HG02870 (cell line): ENCODE data around the gene PSENEN.
A peak's percentile ranks its signal among the peaks of the same experiment; 100 is the strongest.

Experiments
- ATAC-seq: cut with Tn5 transposase; IDR thresholded peaks from one replicate; pipeline ENCODE4 v1.9.1; 2021; ENCODE audit warnings: mild to moderate bottlenecking, moderate library complexity; ENCODE audit not compliant: unreplicated experiment

Gene PSENEN, protein sequence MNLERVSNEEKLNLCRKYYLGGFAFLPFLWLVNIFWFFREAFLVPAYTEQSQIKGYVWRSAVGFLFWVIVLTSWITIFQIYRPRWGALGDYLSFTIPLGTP

DNA sequence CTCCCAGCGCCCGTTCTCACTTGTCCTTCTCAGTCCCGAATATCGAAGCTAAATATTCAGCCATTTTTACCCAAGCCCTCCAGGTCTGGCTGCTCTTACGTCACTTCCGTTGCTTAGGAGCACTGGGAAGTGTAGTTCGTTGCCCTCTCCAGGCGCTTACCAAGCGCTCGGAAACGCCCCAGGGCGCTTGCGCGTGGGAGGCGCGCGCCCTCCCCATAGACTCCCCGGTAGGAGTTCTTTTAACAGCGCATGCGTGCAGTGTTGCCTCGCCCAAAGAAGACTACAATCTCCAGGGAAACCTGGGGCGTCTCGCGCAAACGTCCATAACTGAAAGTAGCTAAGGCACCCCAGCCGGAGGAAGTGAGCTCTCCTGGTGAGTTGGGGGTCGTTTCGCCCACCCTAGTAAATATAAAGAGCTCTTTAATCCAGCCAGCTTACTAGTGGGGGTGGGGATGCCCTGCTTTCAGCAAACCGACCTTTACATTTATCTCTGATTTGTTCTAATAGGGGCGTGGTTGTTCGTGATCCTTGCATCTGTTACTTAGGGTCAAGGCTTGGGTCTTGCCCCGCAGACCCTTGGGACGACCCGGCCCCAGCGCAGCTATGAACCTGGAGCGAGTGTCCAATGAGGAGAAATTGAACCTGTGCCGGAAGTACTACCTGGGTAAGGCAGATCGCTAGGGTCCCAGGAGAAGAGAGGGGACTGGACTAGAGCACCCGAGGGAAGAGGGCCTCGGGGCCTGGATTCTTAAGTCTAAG is at the start of gene PSENEN, which contains the start of gene U2AF1L4:
Gene PSENEN, plus strand, starts transcription at position 324 of the 759 bp plus-strand sequence. Its CDS starts 280 bp downstream, at position 604.
Gene U2AF1L4, minus strand, starts transcription at position 91 of the 759 bp plus-strand sequence. Its CDS starts 27 bp downstream, at position 64.
- peak; percentile 46 for ATAC-seq

DNA sequence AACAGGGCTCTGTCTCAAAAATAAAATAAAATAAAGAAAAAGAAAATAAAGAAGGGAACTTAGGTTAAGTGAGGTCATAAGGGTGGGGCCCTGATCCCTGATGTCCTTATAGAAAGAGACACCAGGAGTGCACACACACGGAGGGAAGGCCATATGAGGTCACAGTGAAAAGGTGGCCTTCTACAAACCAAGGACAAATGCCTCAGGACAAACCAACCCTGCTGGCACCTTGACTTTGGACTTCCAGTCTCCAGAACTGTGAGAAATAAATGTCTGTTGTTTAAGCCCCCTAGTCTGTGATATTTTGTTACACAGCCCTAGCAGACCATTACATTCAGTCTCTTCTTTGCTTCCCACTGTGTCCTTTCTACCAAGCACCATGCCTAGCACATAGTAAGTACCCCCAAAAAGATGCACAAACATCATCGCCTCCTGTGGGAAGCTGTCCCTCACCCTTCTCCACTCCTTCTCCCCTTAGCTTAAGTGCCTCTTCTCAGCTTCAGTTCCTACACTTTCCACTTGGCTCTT is 49.5 kb upstream of the PSENEN start:
- no peak for ATAC-seq

DNA sequence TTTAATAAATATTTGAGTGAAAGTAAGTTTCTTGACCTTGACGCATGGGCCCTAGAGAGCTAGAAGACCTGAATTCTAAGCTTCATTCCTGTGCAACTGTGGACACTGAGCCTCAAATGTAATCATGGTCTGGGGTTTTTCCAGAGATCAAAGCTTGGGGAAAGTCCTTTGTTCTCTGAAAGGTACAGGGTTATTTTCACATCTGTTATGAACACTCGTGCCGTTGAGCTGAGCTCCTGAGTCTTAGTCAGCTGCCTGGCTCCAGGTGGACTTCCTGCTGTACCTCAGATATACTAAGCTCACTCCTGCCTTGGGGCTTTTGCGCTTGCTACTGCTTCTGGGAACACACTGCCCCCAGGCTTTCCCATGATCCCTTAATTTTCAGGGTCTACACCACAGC is 48.6 kb upstream of the PSENEN start:
- ATAC-seq, result no peak

DNA sequence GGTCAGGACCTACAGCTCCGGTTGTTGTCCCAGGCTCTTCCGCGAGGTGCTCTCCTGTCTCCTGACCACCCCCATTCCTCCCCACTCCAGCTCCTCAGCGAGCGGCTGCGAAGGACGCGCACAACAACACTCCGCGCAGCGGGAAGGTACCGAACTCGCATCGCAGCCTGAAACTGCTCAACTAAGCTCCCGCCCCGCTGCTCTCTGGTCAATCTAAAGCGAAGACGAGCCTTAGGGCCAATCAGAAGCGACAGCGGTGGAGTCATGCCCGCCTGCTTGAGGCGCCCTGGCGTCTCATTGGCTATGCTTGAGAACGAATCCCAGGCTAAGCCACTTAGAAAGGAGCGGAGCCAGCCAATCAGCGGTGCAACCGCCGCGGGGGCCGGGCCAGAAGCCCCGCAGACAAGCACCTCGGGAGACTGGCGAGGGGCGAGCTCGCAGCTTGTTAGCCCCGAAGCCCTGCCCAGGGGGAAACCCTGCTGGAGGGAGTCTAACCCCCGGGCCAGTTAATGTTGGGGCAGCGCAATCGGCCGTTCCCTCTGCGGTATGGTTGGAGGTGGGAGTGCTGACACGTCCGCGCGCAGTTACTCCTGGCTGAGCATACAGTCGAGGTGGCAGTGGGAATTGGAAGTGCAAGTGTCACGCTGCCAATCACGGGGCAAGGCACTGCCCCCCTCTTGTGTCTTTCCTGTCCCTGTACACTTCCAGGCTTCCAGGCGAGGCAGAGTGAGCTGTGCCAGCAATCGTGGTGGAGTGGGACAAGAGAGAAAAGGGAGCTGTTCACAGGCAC is 43.0 kb upstream of the PSENEN start:
- peak; percentile 93 for ATAC-seq

DNA sequence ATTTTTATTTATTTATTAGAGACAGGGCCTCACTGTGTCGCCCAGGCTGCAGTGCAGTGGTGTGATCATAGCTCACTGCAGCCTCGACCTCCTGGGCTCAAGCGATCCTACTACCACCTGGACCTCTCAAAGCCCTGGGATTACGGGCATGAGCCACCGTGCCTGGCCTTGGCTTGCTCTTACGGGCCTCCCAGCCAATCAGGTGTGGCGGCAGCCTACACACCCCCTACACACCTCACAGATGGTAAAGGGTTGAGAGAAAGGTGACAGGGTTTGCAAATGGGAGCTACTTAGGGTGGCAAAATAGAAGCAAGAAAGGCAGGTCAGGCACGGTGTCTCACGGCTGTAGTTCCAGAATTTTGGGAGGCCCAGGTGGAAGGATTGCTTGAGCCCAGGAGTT is 42.1 kb upstream of the PSENEN start:
- no peak for ATAC-seq

DNA sequence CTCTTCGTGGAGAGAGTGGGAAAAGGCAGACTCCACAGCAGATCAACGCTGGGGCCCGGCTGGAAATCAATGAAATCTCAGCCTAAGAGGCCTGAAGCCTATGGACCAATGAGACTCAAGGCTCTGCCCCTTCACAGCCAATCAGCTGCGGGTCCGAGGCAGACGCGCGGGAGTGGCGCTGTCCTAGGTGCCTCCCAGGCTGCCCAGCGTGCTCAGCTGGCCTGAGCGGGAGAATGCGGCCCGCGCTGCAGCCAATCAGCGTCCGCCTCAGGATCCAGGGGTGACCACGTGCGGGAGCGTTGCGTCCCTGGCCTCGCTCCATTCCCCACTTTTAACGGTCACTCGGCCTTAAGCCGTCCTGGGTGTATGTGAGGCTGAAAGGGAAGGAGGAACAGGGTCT is 41.2 kb upstream of the PSENEN start, which contains the start of gene ZBTB32:
Gene ZBTB32, plus strand, starts transcription at position 341 of the 400 bp plus-strand sequence. CDS start 10,069 bp downstream, outside the sequence.
- no peak for ATAC-seq

DNA sequence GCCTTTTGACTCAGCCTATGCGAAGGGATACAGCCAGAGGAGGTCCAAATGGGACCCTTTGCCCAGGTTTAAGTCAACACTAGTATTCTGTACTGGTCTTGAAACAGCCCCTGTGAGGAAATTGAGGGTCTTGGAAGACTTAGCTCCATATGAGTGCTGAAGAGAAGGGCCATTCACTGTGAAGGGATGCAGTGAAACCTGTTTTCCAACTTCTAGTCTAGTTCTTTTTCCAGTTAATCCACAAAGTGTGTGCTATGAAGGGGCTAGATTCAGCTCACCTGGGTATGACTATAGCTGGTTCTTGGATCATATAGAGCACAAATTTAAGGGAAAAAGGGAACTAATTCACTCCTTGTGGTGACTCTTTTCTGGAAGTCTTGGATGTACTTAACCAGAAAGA is 37.1 kb upstream of the PSENEN start:
- ATAC-seq, result no peak

DNA sequence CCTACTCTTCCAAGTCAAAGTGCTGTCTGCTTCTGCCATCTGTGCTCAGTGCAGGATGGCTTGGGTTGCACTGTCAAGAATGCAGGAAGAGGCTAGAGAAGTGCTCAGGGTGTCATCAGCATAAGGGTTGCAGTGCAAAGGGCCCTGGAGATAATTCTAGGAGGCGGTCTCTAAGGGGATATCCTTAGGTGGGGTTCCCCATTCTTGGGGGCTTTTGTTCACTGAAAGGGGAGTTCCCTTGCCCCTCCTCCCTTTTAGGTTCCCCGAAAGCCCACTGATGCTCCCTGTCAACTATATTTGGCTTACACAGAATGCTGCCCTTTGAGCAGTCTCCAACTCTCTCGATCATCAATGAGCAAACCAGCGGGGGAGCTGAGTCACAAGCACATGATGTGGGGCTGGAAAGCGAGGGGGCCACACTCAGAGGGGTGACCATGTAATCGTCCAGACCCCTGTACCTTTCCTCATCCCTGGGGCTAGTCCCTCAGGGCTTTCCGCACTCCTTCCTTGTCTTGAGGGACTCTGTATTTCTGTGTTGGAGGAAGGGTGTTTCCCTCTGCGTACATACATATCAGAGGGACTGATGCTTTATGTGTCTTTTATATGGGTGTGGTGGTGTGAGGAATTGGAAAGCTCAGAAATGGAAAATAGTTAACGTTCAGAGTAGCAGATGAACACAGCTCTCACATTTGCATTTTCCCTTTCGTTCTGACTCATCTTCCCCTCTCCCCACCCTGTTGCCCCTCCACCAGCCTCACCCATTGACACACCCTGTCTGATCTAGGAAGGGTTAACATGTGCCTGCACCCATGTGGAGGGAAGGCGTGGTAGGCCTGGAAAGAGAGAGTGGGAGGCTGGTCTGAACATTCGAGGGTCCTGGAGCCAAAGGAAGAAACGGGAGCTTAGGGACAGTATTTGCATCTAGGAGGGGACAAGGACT is 34.4 kb upstream of the PSENEN start:
- ATAC-seq, result no peak

DNA sequence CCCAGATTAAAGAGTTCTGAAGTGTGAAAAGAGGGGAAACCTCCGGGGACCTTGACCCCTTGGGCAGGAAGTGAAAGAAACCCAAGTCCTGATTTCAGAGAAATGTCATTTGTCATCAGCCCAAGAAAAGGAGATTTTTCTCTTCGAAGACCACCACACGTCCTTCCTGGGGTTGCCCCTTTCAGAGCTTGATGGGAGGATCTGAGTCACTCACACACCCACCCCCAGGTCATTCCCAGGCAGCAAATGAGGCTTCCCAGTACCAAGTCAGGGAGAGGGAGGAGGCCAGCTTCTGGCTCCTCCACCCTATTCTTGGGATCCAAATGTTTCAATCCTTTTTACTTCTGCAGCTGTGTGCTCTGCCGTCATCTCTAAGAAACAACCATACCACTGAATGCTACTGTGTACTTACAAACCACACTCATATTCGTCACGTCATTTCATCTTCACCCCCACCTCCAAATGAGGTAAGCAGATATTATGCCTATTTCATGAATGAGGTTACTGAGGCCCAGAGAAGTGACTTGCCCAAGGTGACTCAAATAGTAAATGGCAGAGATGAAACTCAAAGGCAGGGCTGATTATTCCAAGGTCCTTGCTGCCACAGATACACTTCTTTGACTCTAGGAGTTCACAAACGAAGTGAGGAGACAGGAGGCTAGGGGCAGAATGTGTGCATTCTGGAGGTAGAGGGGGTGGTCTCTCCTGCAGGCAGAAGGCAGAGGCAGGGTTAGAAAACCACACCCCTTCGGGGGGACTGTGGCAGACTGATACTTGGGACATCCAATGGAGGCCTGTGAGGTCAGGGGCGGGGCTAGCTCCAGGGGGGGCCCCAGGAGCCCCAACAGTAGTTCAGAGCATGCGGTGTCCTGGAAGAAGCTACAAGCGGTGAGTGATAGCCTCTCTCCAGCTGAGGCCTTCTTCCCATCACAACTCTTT is 32.6 kb upstream of the PSENEN start:
- ATAC-seq, result no peak

DNA sequence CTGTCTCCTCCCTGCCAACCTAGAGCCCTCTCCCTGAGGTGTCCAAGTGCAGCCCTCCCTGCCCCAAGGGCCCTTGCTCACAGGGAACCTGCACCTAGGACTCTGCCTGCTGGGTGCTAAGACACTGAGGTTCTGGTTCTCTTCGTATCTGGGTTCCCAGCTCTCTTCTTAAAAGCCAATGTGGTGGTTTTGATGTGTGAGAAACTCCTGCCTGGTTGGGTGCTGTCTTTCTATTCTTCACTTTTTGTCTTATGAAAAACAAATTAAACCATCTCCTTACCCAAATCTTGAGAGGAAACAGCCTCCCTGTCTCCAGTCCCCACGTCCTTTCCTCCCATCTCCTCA is 32.0 kb upstream of the PSENEN start:
- ATAC-seq, result no peak

DNA sequence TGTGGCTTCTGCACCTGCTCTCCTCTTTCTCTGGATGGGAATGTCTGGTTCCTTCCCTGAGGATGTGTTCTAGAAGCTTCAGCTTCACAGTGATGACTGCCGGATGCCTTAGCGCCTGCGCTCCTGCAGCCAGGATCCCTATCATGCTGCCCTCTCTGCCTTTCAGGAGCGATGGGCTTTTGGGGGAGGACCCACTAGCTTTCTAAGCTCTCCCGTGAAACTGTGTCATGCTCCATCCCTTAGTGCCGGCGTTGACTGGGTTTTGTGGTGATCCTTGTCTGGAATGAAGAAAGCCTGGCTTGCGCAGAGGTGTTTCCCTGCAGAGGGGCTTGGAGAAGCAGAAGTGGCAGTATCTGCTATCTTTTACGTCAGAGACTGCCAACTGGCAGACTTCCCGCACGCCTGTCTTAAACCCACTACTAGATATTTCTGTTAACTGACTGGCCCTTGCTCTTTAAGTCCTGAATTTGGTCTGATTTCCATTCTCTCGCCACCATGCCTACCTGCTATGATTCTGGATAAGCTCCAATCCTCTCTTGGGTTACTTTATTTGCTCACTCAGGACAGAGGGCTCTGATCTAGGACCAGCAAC is 31.5 kb upstream of the PSENEN start:
- no peak for ATAC-seq

DNA sequence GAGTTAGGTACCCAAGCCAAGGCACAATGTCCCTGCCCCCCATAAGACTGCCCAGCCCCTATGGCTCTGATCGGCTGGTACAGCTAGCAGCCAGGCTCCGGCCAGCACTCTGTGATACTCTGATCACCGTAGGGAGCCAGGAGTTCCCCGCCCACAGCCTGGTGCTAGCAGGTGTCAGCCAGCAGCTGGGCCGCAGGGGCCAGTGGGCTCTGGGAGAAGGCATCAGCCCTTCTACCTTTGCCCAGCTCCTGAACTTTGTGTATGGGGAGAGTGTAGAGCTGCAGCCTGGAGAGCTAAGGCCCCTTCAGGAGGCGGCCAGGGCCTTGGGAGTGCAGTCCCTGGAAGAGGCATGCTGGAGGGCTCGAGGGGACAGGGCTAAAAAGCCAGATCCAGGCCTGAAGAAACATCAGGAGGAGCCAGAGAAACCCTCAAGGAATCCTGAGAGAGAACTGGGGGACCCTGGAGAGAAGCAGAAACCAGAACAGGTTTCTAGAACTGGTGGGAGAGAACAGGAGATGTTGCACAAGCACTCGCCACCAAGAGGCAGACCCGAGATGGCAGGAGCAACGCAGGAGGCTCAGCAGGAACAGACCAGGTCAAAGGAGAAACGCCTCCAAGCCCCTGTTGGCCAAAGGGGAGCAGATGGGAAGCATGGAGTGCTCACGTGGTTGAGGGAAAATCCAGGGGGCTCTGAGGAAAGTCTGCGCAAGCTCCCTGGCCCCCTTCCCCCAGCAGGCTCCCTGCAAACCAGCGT is 30.7 kb upstream of the PSENEN start:
- ATAC-seq, result no peak

DNA sequence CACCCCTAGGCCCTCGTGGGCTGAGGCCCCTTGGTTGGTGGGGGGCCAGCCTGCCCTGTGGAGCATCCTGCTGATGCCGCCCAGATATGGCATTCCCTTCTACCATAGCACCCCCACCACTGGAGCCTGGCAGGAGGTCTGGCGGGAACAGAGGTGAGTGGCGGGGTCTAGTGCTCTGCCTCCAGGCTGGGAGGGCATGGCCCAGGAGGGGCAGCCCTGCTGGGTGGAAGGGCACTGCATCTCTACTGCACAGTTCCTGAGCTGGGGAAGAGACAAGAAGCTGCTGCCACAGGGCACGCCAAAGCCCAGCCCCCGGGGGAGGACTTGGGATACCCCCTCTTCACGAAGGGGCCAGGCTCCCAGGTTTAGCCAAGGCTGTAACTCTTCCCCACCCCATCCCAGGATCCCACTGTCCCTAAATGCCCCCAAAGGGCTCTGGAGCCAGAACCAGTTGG is 30.1 kb upstream of the PSENEN start:
- ATAC-seq, result no peak

DNA sequence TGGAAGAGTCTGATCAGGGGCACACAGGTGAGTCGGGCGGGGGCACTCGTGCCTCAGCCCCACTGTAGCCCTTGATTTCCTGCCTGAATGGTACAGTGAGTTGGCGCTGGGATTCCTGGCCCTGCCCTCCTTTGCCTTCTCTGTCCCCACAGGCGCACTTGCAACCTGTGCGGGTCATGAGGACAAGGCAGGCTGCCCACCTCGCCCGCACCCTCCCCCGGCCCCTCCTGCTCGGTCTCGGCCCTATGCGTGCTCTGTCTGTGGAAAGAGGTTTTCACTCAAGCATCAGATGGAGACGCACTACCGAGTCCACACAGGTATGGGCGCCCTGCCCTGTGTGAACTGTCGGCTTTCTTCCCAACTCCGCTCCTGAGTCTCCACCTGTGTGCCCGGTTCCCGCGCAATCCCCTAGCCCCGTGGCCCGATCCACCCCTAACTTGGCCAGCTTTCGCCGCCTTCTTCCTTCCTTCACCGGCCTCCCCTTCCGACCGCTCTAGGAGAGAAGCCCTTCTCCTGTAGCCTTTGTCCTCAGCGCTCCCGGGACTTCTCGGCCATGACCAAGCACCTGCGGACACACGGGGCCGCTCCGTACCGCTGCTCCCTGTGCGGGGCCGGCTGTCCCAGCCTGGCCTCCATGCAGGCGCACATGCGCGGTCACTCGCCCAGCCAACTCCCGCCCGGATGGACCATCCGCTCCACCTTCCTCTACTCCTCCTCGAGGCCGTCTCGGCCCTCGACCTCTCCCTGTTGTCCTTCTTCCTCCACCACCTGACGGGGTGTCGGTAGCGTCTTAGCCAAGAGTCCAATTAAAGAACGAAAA is 29.3 kb upstream of the PSENEN start:
- ATAC-seq, result no peak

DNA sequence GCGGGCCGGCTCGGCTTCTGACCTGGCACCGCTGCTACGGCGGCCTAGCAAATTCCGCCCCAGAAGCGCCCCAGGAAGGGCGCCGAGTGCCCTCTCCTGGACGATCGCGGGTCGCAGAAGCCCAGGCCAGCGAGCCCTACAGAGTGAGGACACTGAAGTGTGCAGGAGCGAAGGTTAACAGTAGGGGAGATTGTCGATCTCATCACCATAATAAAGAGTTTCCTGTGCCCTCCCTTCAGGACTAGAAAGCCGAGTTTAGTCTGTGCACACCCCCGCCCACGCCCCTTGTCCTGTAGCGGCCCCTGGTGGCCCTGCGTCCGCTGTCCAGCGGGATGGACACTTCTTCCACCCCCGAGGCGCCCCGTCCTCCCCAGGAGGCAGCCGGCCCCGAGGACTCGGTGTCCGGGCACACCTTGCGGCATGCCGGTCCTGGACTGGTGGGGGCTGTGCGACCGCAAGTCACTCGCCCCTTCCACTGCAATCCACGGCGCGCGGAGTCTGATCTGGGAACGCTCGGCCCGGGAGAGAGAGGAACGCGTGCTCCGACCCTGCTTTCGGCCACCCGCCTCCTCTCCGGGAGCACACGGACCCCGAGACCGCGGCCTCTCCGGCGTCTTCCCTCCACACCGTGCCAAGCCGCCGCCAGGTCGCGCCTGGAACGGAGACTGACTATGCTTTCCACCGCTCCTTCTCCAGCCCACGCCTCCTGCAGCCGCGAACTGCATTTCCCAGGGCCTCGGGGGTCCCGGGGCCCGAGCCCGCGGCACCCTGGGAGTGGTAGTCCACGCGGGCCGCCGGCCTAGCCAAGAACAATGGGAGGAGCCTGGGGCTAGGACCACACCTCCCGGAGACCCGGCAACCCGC is 28.4 kb upstream of the PSENEN start:
- peak; percentile 53 for ATAC-seq

DNA sequence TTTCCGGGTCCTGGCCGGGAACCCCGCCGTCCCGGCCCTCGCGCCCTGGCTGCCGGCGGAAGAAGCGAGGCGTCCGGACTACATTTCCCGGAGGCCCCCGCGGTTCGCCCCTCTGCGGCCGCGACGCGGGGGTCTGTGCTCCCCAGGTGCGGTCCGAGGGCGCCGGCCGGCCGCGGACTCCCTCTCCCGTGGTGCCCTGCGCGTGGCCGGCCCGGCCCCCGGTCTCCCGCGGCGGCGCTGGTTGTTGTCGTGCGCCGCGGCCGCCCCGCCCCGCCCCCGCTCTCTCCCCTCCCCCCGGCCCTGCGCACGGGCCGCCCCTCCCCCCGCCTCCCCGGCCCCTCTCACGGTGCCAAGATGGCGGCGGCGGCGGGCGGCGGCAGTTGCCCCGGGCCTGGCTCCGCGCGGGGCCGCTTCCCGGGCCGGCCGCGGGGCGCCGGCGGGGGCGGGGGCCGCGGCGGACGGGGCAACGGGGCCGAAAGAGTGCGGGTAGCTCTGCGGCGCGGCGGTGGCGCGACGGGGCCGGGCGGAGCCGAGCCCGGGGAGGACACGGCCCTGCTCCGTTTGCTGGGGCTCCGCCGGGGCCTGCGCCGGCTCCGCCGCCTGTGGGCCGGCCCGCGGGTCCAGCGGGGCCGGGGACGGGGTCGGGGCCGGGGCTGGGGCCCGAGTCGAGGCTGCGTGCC is 27.6 kb upstream of the PSENEN start, which contains the start of gene KMT2B:
Gene KMT2B, plus strand, starts transcription at position 339 of the 680 bp plus-strand sequence. Its CDS starts 16 bp downstream, at position 355.
- no peak for ATAC-seq
